Stimulated activated CD8-positive, alpha-beta memory T cell treated with anti-CD3 and anti-CD28 coated beads, Interleukin-7, amount 100 ng/mL, for 1 hour (primary cell): ENCODE results near the gene STK40.

Source experiments
- DNase-seq, 2 donors: peaks; one replicate each; pipeline ENCODE4 v3.0.0-alpha.2; 2020; ENCODE audit warnings: low read depth in 2 of 2

STK40 gene

GRCh38 chr1:36398370-36398977 is 12.8 kb upstream of the STK40 start:
- DNase-seq: no peak

- peak; percentile 76 to 77 for DNase-seq
Observed at GRCh38 chr1:36397378-36398230, 11.9 kb upstream of the STK40 start, which contains the start of gene LSM10. Gene LSM10, minus strand, starts transcription at chr1:36397908. Its CDS starts 3,779 bp downstream, at chr1:36394129.

GRCh38 chr1:36397083-36397377 is 11.3 kb upstream of the STK40 start:
- DNase-seq: no peak

GRCh38 chr1:36396359-36396758 is 10.6 kb upstream of the STK40 start:
- no peak for DNase-seq

- DNase-seq: no peak
Observed at GRCh38 chr1:36393686-36394085, 8.0 kb upstream of the STK40 start.

GRCh38 chr1:36392836-36393235 is 7.1 kb upstream of the STK40 start:
- DNase-seq: no peak

- DNase-seq: no peak
Observed at GRCh38 chr1:36391271-36391670, 5.5 kb upstream of the STK40 start.

- DNase-seq: no peak
Observed at GRCh38 chr1:36390411-36390810, 4.7 kb upstream of the STK40 start.

- no peak for DNase-seq
Observed at GRCh38 chr1:36389999-36390398, 4.3 kb upstream of the STK40 start.

- no peak for DNase-seq
Observed at GRCh38 chr1:36389261-36389660, 3.5 kb upstream of the STK40 start.

GRCh38 chr1:36387141-36387949 is 1.6 kb upstream of the STK40 start:
- no peak for DNase-seq

GRCh38 chr1:36386265-36387140 is 779 bp upstream of the STK40 start:
- DNase-seq: peak; percentile 70

GRCh38 chr1:36384542-36385409 is 948 bp downstream of the STK40 start:
- DNase-seq: no peak

GRCh38 chr1:36383240-36383639 is 2.5 kb downstream of the STK40 start:
- no peak for DNase-seq

GRCh38 chr1:36382669-36383068 is 3.1 kb downstream of the STK40 start:
- DNase-seq: no peak

- DNase-seq: no peak
Observed at GRCh38 chr1:36382231-36382630, 3.5 kb downstream of the STK40 start.

GRCh38 chr1:36381405-36381804 is 4.3 kb downstream of the STK40 start:
- no peak for DNase-seq

- no peak for DNase-seq
Observed at GRCh38 chr1:36380782-36381181, 4.9 kb downstream of the STK40 start.

GRCh38 chr1:36380143-36380619 is 5.5 kb downstream of the STK40 start:
- DNase-seq: no peak

GRCh38 chr1:36377791-36378492 is 7.8 kb downstream of the STK40 start:
- DNase-seq: no peak
